OCI-LY1 (cell line): ENCODE measurements around the gene IGSF9B.

Experiments used
- EZH2 ChIP-seq: fragments of 200-600 bp; sonication (generic), shearing (Covaris generic); IDR thresholded peaks from 2 replicates; pipeline ENCODE4 v1.8.0; 2017; ENCODE audit warnings: borderline replicate concordance, mixed run types, mild to moderate bottlenecking, antibody characterized with exemption, low read length, moderate library complexity, mixed read lengths
- TF ChIP-seq, protein P1 (sequence below): fragments of 200-600 bp; sonication (generic), shearing (Covaris generic); IDR thresholded peaks from 2 replicates; pipeline ENCODE4 v1.5.1; 2017; ENCODE audit warnings: mild to moderate bottlenecking, antibody characterized with exemption, low read length, moderate library complexity, mixed read lengths

DNA sequence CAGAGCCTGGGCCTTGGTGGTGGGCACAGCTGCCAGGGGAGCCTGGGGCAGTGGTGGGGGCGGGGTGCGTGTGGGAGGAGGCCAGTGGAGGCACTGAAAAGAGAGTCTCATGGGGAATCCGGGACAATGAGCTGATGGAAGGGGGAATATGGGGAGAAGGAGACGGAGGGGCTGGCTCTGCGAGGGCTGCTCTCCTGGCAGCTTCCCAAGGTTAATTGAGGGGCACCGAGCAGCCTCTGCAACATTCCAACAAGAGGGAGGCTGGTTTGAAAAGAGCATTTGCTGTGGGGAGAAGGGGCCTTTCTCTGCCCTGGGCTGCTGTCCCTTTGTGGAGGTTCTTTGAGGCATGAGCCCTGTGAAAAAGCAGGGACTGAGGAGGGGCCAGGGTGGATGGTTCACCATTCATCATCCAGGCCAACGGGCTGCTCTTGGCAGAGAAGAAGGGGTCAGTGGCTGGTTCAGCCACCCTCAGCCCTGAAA is 9.4 kb upstream of the IGSF9B start:
- TF ChIP-seq, protein P1, sequence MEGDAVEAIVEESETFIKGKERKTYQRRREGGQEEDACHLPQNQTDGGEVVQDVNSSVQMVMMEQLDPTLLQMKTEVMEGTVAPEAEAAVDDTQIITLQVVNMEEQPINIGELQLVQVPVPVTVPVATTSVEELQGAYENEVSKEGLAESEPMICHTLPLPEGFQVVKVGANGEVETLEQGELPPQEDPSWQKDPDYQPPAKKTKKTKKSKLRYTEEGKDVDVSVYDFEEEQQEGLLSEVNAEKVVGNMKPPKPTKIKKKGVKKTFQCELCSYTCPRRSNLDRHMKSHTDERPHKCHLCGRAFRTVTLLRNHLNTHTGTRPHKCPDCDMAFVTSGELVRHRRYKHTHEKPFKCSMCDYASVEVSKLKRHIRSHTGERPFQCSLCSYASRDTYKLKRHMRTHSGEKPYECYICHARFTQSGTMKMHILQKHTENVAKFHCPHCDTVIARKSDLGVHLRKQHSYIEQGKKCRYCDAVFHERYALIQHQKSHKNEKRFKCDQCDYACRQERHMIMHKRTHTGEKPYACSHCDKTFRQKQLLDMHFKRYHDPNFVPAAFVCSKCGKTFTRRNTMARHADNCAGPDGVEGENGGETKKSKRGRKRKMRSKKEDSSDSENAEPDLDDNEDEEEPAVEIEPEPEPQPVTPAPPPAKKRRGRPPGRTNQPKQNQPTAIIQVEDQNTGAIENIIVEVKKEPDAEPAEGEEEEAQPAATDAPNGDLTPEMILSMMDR, result no peak
- TF ChIP-seq EZH2, result no peak
